HG02852 (cell line): ENCODE data around the gene NPAS3.

Experiments
- ATAC-seq: cut with Tn5 transposase; IDR thresholded peaks from one replicate; pipeline ENCODE4 v1.9.1; 2021; ENCODE audit warnings: mild to moderate bottlenecking, moderate library complexity; ENCODE audit not compliant: unreplicated experiment

The NPAS3 gene

DNA sequence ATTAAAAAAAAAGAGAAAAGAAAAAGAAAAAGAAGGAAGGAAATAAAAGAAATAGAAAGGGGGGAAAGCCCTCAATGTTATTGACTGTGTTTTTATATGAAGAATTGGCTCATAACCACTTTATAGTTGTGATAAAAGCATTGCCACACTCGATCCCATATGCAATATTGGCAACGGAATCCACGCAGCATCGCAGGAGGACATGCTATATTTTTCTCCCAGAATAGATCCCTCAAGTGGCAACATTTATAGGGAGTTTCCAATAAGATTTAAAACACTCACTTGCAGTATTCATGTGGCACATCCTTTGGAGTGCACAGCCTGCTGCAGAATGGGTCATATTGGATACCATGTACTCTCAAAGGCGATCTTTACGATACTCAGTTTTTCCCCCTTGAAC, 788.9 kb downstream of the NPAS3 start:
- no peak for ATAC-seq

DNA sequence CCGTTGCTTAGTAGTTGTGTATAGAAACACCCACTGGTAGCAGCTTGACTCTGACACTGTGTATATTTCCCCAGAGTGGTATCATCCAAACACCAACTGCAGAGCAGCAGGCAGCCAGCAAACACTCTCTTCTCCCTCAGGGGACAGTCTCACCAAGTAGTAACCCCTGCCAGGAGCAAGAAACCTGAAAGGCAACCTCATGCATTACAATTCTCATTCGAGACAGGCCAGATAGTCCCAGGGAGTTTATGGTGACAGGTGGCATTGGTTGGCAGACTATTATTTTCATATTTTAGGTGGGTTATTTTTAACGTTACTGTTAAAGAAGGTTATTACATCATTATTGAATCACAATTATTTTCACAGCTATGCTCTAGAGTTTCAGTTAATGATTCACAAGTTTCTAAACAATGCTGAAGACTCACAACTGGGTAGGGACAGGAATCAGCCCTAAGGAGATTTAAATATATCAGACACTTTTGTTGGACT, 789.4 kb downstream of the NPAS3 start:
- ATAC-seq, result no peak

DNA sequence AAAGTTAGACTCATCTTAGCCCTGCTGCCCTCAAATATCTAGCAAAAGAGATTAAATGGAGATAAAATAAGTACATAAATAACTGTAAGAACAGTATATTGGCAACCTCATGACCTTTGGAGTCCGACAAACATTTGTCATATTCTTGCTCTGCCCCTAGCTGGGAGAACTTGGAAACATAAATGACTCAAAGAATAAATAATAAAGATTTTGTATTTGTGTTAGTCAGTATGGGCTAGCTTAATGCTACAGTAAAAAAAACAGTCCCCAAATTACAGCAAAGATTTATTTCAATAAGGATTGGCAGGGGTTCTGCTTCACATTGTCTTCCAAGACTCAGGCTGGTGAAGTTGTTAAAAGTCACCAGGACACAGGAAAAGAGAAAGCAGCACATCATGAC, 791.5 kb downstream of the NPAS3 start:
- no peak for ATAC-seq

- no peak for ATAC-seq
Measured at GRCh38 chr14:33732175-33732574, 793.5 kb downstream of the NPAS3 start.

- ATAC-seq, result no peak
Measured at GRCh38 chr14:33733310-33733709, 794.6 kb downstream of the NPAS3 start.

DNA sequence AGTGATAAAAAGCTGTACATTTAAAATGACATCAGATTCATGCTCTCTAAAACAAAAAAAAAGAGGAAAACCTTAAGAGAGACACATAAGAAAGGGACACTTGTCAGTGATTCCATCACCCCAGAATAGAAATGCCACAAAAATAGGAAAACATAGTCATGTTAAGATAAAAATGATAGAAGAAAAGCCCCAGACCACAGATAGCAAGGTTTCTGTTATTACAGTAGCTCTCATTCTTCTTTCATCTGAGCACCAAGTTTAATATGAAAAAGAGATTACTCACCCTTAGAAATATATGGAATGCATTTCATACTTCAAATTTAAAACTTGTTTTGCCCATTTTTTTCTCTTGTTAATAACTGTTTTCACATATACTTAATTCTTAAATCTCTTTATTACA, 795.0 kb downstream of the NPAS3 start:
- no peak for ATAC-seq

DNA sequence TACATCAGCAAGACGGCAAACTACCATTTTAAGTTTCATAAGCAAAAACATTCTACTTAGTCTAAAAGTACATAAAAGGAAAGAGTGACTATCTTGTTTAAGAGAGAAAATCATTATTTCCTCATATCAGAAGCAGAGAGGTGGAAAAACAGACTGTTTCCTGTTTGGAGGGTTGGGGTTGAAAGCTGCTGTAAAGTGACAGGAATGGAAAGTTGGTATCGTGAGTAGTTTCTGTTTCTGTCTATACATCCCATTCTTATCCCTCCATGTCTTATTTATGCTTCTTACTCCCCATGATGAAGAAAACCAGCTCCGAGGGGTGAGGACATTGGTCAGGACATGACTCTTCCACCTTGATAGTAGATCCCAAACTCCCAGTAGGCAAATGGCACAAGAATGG, 795.7 kb downstream of the NPAS3 start:
- ATAC-seq, result no peak

GRCh38 chr14:33736299-33736825, 797.7 kb downstream of the NPAS3 start:
- no peak for ATAC-seq

DNA sequence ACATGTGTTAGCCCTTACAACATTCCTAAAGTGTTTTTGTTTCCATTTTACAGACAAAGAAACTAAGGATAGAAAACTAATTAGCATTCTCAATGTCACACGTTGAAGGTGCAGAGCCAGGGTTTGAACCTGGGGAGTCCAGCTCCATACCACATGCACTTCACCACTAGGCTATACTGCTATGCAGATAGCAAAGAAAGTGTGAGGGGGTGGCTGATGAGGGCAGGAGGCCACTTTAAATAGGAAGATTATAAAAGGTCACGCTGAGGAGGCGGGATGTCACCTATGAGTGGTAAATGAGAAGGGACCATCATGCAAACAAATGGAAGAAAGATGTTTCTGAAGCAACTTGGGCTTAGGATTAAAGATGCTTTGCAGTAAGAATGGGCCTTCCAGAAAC, 798.3 kb downstream of the NPAS3 start:
- ATAC-seq, result no peak

GRCh38 chr14:33737446-33737845, 798.8 kb downstream of the NPAS3 start:
- no peak for ATAC-seq

DNA sequence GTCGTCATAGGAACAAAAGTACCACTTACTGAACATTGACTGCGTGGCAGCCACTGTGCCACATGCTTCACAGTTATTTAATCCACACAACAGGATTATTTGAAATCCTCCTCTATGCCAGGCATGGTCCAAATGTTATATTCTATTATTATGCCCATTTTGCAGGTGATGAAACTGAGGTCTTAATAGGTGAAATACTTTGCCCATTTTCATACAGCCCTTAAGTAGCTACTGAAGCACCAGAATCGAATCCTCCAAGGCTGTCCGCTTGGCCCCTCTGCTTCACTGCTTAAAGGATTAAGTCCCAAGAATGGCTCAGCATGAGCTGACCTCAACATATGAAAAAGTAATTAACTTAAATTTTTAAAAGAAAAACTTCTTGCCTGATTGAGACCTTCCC, 799.4 kb downstream of the NPAS3 start:
- no peak for ATAC-seq

- no peak for ATAC-seq
Measured at GRCh38 chr14:33738491-33738890, 799.8 kb downstream of the NPAS3 start.

DNA sequence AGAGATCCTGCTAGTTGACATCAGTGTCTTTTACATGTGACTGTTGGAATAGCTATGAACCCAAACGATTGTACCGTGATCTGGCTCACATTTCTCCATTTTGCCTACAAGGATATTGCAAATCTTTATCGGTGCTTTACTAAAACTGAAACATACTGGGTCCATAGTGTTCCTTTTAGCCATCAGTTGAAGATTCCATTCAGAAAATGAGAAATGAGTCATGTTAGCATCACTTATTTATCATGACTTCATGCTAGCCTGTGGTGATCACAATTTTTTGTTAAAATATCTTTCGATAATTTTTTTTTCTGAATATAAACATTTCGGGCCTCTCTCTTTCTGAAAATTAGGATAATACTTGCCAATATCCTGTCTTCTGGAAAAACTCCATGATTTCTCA, 801.9 kb downstream of the NPAS3 start:
- no peak for ATAC-seq

DNA sequence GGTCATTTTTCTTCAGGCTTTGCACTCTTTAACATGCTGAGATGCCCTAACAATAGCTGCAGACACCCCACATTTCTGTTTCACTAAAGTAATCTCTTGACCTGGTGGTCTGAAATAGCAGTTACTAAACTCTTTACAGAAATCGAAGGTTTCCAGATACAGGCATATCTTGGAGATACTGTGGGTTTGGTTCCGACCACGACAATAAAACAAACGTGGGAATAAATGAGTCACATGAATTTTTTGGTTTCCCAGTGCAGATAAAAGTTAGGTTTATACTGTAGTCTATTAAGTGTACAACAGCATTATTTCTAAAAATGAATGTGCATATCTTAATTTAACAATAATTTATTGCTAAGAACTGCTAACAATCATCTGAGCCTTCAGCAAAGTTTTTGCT, 803.5 kb downstream of the NPAS3 start:
- no peak for ATAC-seq

DNA sequence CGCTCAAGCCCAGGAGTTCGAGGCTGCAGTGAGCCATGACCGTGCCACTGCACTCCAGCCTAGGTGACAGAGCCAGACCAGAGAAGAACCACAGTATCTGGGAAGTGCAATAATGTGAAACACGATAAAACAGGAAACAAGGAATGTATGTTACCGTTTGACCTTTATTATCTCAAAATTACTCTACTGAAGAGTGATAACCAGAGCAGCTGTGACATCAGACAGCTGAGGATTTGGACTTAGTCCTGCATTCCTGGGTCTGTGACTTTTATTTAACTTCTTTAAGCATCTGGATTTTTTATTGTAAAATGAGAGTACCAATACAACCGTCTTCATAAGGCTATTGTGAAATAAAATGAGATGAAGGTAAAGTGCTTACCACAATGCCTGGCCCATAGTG, 806.5 kb downstream of the NPAS3 start:
- ATAC-seq, result no peak

GRCh38 chr14:33747749-33748148, 809.1 kb downstream of the NPAS3 start:
- no peak for ATAC-seq

- ATAC-seq, result no peak
Measured at GRCh38 chr14:33754261-33754660, 815.6 kb downstream of the NPAS3 start.

- ATAC-seq, result no peak
Measured at GRCh38 chr14:33755358-33755757, 816.7 kb downstream of the NPAS3 start.

DNA sequence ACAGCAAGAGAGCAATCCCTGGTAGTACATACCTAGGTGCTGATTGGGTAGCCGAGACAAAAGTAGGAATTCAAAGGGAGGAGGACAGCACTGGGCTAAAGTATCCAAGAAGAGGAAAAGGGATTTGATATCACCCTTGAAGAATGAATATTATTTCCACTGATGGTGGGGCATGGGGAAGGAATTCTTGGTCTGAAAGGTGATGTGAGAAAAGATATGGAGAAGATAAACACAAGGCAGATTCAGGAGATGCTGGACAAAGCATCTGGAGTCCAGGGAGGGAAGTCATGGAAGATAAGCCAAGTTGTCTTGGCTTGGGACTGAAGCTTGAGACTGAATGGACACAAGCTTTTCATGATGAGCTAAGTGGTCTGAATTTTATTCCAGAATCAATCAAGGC, 818.2 kb downstream of the NPAS3 start:
- ATAC-seq, result no peak

DNA sequence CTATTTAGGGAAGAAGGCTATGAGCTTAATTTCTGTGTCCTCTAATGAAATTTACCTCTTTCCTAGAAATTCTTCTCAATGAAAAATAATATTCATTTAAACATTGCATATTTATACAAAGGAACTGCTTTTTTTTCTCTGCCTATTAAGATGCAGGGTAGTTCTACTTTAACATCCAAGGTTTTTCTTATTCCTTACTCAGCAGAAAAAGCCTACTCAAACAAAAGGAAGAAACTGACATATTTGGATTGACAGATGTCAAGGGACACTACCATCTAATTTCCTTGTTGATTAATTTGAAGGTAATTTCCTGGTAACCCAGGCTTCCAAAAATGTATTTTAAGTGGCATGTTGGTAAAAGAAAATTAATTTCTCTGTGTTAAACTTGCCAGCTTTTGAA, 819.9 kb downstream of the NPAS3 start:
- no peak for ATAC-seq

- ATAC-seq, result no peak
Measured at GRCh38 chr14:33762161-33762851, 823.6 kb downstream of the NPAS3 start.

DNA sequence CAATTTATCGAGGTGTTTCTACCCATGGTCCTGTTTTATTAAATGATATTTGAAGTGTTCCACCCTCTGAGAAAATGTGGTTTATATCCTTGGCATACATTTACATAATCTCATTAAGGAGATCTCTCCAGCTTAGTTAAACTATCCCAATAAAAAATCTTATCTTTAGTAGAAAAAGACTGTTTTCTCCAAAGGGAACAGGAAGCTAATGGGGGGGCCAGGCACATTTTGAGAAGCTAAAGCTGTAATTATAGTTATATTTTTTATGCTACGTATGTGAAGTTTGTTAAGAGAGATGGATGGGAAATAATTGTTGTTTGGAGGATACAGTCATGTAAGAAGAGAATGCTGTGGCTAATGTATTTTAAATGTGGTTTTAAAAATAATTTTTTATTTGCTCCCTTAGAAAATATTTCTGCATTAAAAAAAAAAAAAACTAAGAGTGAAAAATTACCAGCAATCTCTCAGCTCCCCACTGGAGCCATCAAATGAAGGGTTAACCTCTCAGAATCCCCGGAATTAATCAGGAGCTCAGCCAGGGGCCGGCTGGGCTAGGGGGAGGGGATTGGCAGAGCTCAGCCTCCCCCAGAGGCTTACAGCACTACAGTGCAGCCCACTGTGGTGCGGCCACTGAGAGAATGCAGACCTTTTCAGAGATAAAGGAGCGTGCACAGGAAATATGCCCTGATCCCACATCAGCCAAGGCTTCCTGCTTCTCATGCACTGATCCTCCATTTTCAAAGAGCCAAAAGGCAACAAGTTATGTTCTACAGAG, 826.4 kb downstream of the NPAS3 start:
- no peak for ATAC-seq
